Skeletal muscle tissue (tissue), 4 donors: ENCODE data around the gene ATXN1. TPM values are rescaled to one million over a fixed set of nuclear protein-coding genes. Genes with fewer than 3 reads are reported as not detected.

Experiments used
- H3K27ac ChIP-seq: one replicate; pipeline ENCODE4 v1.7.0; 2013; ENCODE audit warnings: mild to moderate bottlenecking, low read depth, low read length, inconsistent platforms
- H3K27me3 ChIP-seq, 3 donors: one replicate each; pipeline ENCODE4 v1.7.0; 2013; ENCODE audit warnings: low read length in 3 of 3; ENCODE audit not compliant: control insufficient read depth in 3 of 3, insufficient read depth in 3 of 3
- H3K36me3 ChIP-seq, 3 donors: one replicate each; pipeline ENCODE4 v1.7.0; 2013; ENCODE audit warnings: low read length in 3 of 3; ENCODE audit not compliant: control insufficient read depth in 3 of 3, insufficient read depth in 3 of 3
- H3K4me1 ChIP-seq, 3 donors: one replicate each; pipeline ENCODE4 v1.7.0; 2013; ENCODE audit warnings: low read length in 3 of 3, mild to moderate bottlenecking in 3 of 3; ENCODE audit not compliant: control insufficient read depth in 3 of 3, insufficient read depth in 3 of 3
- H3K4me3 ChIP-seq, 3 donors: one replicate each; pipeline ENCODE4 v1.7.0; 2013; ENCODE audit warnings: low read length in 3 of 3
- H3K9ac ChIP-seq, 3 donors: one replicate each; pipeline ENCODE4 v1.7.0; 2013; ENCODE audit warnings: low read length in 3 of 3, mild to moderate bottlenecking in 3 of 3, moderate library complexity in 2 of 3, low read depth in 1 of 3
- H3K9me3 ChIP-seq, 3 donors: one replicate each; pipeline ENCODE4 v1.7.0; 2013; ENCODE audit warnings: low read length in 3 of 3; ENCODE audit not compliant: control insufficient read depth in 3 of 3
- total RNA-seq: library from RNA; depleted of rRNA; stranded (reverse); fragments of >200 nt; gene quantifications from one replicate; pipeline ENCODE4 v1.2.3, GENCODE V29; 2014
- donor health status: Osteomylitis.

The ATXN1 gene
- total RNA-seq, 1 donor from 2014 or later, result 30.8 TPM

DNA sequence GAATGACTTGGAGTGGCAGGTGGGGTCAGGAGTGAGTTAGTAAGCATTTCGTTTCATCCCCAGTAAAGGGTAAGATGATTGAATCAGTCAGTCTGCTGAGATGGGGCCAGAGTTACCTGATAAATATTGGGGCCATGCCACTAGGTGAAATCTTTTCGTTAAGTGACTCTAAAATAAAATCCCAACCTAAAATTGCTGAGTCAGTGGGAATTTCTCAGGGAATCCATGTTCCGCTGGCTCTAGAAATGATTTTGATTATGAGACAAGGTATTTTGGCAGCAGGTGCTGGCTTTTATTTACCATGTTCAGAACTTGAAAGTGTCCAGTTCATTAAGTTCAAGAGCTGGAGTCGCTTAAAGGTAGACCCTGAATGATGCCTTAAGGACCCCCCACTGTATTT is 397.5 kb downstream of the ATXN1 start:
- no peak overlapping the region for H3K9ac ChIP-seq
- H3K4me3 ChIP-seq, result no peak overlapping the region
- no peaks in the 10 kb centered on the region for H3K36me3 ChIP-seq
- H3K9me3 ChIP-seq, result no peaks in the 10 kb centered on the region
- H3K27me3 ChIP-seq, result no peaks in the 10 kb centered on the region
- peaks cover 4 to 10% (median 8%) of the 10 kb centered on the region in 3 donors for H3K4me1 ChIP-seq
- H3K27ac ChIP-seq, result no peak overlapping the region

GRCh38 chr6:16362819-16363589 is 398.3 kb downstream of the ATXN1 start:
- Histone ChIP-seq H3K27me3 (no peaks in the 10 kb centered on the region), H3K4me3 (no peak overlapping the region), H3K9me3 (no peaks in the 10 kb centered on the region), H3K9ac (no peak overlapping the region), H3K27ac (no peak overlapping the region), H3K4me1 (peaks cover 2 to 10% (median 4%) of the 10 kb centered on the region in 3 donors), H3K36me3 (no peaks in the 10 kb centered on the region)

GRCh38 chr6:16362296-16362695 is 399.0 kb downstream of the ATXN1 start:
- H3K4me3 ChIP-seq, result no peak overlapping the region
- no peak overlapping the region for H3K27ac ChIP-seq
- peaks cover 0 to 6% (median under 1%) of the 10 kb centered on the region in 3 donors for H3K4me1 ChIP-seq
- no peaks in the 10 kb centered on the region for H3K9me3 ChIP-seq
- H3K36me3 ChIP-seq, result no peaks in the 10 kb centered on the region
- H3K27me3 ChIP-seq, result no peaks in the 10 kb centered on the region
- no peak overlapping the region for H3K9ac ChIP-seq

DNA sequence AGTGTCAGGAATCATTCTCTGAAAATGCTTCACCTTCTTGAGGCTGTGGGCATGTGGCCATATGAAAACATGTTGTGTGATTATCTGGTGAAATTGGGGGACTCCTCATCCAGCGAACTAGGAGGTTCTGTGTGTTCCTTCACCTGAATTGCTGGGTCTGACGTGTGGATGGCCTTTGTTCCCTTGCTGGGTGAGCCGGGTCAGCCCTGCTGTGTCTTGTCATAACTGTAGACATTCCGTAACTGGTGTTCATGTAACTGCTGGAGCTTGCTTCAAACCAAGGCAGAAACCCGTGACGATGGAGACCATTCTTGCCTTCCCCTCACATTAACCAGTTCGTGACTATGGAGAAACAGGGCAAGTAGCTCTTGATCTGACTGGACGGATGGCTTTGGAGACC is 399.4 kb downstream of the ATXN1 start:
- H3K9ac ChIP-seq, result no peak overlapping the region
- H3K27ac ChIP-seq, result no peak overlapping the region
- H3K4me1 ChIP-seq, result peaks cover 0 to 1% (median 0%) of the 10 kb centered on the region in 3 donors
- no peak overlapping the region for H3K4me3 ChIP-seq
- H3K27me3 ChIP-seq, result no peaks in the 10 kb centered on the region
- H3K36me3 ChIP-seq, result no peaks in the 10 kb centered on the region
- no peaks in the 10 kb centered on the region for H3K9me3 ChIP-seq

- Histone ChIP-seq H3K27ac (no peak overlapping the region), H3K9me3 (no peaks in the 10 kb centered on the region), H3K4me3 (no peak overlapping the region), H3K4me1 (peaks cover under 1 to 2% (median under 1%) of the 10 kb centered on the region in 3 donors), H3K36me3 (no peaks in the 10 kb centered on the region), H3K9ac (no peak overlapping the region), H3K27me3 (no peaks in the 10 kb centered on the region)
Observed at GRCh38 chr6:16361121-16361520, 400.1 kb downstream of the ATXN1 start.

DNA sequence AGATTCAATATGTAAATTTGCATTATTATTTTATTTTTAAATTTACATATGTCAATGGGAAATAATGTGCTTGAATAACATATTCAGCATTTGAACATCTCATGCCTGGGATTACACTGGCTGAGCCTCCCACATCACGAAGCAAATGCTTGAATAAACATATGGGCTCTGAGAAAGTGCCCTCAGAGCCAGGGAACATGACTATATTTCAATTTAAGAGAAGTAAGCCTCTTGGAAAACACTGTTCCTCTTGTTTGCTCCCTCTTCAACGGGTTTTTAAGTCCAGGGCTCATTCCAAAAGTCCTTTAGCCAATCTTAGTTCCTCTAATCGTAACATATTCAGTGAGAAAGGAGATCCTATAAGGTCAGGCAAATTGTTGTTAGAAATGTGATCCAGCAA is 400.9 kb downstream of the ATXN1 start:
- H3K27me3 ChIP-seq, result no peaks in the 10 kb centered on the region
- no peak overlapping the region for H3K4me3 ChIP-seq
- no peaks in the 10 kb centered on the region for H3K9me3 ChIP-seq
- peaks cover 6 to 9% (median 6%) of the 10 kb centered on the region in 3 donors for H3K4me1 ChIP-seq
- no peak overlapping the region for H3K9ac ChIP-seq
- no peak overlapping the region for H3K27ac ChIP-seq
- no peaks in the 10 kb centered on the region for H3K36me3 ChIP-seq

DNA sequence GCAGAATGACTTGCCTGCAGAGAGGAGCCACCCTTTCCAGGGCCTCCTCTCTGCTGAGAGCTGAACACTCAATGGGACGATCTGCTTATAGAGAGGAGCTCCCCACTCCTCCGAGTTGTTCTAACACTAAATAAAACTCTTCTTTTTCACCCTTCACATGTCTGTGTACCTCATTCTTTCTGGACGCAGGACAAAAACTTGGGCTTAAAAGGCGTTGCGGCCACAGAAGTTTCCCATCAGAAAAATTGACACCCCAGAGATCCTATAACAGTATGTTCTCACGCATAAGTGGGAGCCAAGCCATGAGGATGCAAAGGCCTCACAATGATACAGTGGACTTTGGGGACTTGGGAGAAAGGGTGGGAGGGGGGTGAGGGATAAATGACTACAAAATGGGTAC is 401.7 kb downstream of the ATXN1 start:
- Histone ChIP-seq H3K27ac (no peak overlapping the region), H3K27me3 (no peaks in the 10 kb centered on the region), H3K9ac (no peak overlapping the region), H3K4me3 (no peak overlapping the region), H3K36me3 (no peaks in the 10 kb centered on the region), H3K9me3 (no peaks in the 10 kb centered on the region), H3K4me1 (peaks cover 11 to 15% (median 13%) of the 10 kb centered on the region in 3 donors)

DNA sequence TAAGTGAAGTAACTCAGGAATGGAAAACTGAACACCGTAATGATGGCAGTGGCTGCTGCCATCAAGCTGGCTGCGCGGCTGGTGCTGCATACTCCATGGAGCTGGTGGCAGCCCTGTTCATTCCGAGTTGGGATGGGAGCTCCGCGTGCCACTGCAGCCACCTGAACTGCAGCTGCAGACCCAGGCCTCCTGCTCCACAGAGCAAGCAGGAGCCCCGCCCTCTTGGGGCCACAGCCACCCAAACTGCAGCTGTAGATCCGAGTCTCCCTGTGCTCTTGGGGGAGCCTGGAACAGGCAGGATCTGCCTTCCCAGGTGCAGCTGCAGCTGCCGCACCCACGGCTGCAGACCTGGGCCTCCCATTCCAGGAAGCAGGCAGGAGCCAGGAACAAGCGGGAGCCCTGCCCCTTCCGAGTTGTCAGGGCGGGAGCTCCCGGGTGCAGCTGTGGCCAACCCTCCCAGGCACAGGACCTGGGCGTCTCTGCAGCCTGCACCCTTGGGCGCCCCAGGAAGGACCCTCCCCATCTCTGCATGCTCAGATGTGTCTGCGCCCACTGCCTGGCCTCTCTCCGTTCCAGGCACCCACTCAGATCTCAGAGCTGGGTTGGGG is 402.6 kb downstream of the ATXN1 start:
- Histone ChIP-seq H3K36me3 (no peaks in the 10 kb centered on the region), H3K4me3 (no peak overlapping the region), H3K9ac (no peak overlapping the region), H3K4me1 (peaks cover 12 to 15% (median 13%) of the 10 kb centered on the region in 3 donors), H3K9me3 (no peaks in the 10 kb centered on the region), H3K27me3 (no peaks in the 10 kb centered on the region), H3K27ac (no peak overlapping the region)

DNA sequence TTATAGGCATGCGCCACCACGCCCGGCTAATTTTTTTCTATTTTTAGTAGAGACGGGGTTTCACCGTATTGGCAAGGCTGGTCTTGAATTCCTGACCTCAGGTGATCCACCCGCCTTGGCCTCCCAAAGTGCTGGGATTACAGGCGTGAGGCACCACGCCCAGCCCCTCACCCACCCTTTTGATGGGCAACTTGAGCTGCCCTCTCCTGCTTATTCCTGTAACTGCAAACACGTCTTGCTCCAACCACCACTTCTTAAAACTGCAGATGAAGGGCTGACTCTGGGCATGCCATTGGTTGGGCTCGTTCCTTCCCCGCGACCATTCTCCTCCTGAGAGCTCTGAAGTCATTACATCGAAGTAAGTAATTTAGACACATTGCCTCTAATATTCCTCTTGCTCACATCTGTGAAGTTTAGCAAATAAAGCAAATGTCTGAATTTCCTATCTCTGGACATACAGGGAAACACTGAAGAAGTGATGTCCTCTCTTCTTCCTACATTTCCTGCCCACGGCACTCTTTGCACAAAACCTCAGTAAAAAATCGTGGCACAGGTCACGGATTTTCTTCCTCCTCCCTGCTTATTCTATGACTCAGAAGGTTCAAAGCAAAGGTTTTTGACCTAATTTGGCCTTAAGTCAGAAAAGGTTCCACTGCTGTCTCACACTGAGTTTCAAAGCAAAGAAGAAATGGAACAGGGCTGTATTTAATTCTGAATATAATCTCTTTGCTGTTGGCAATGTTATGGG is 405.4 kb downstream of the ATXN1 start:
- no peak overlapping the region for H3K9ac ChIP-seq
- no peaks in the 10 kb centered on the region for H3K36me3 ChIP-seq
- H3K27ac ChIP-seq, result no peak overlapping the region

DNA sequence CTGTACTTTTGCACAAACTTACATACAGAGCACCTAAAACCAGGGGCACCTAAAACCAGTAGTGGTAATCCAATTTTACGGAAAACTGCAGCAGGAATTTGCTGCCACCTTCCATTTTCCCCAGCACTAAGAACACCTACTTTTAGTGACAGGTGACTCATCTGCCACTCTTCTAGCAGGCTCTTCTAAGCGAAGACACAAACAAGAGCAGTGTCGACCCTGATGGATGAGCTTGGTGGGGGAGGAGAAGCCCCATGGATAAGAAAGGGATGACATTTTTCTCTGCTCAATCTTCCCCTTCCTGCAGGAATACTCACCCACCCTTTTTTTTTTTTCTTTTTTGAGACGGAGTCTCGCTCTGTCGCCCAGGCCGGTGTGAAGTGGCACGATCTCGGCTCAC is 406.0 kb downstream of the ATXN1 start:
- H3K4me3 ChIP-seq, result no peak overlapping the region
- no peaks in the 10 kb centered on the region for H3K9me3 ChIP-seq
- H3K27ac ChIP-seq, result no peak overlapping the region
- peak overlapping the region in 1 of 3 donors; percentile 30 for H3K9ac ChIP-seq
- H3K27me3 ChIP-seq, result no peaks in the 10 kb centered on the region
- H3K4me1 ChIP-seq, result peaks cover 13 to 17% (median 15%) of the 10 kb centered on the region in 3 donors
- H3K36me3 ChIP-seq, result no peaks in the 10 kb centered on the region

More for the DNA sequence above, 405.4 kb downstream of the ATXN1 start:
- Histone ChIP-seq H3K4me3 (no peak overlapping the region), H3K9me3 (no peaks in the 10 kb centered on the region), H3K27me3 (no peaks in the 10 kb centered on the region), H3K4me1 (peaks cover 13 to 17% (median 15%) of the 10 kb centered on the region in 3 donors)
